VCaP (cell line): ENCODE measurements around the gene AKAIN1.

ENCODE experiments used
- H3K27ac ChIP-seq: fragments of 450-650 bp; 2 replicates; pipeline ENCODE4 v1.5.1; 2017
- TF ChIP-seq, protein P1 (sequence below): fragments of 450-650 bp; conservative IDR thresholded peaks from 2 replicates; pipeline ENCODE4 v1.5.1; 2017; ENCODE audit warnings: mild to moderate bottlenecking, moderate library complexity

Gene AKAIN1

DNA sequence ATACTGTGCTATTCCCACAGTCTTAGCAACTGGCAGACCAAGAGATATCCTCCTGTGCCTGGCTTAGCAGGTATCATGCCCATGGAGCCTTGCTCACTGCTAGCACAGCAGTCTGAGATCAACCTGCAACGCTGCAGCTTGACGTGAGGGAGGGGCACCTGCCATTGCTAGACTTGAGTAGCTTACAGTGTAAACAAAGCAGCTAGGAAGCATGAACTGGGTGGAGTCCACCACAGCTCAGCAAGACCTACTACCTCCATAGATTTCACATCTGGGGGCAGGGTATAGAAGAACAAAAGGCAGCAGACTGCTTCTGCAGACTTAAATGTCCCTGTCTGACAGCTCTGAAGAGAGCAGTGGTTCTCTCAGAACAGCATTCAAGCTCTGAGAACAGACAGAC is 74.8 kb downstream of the AKAIN1 start:
- TF ChIP-seq, protein P1, sequence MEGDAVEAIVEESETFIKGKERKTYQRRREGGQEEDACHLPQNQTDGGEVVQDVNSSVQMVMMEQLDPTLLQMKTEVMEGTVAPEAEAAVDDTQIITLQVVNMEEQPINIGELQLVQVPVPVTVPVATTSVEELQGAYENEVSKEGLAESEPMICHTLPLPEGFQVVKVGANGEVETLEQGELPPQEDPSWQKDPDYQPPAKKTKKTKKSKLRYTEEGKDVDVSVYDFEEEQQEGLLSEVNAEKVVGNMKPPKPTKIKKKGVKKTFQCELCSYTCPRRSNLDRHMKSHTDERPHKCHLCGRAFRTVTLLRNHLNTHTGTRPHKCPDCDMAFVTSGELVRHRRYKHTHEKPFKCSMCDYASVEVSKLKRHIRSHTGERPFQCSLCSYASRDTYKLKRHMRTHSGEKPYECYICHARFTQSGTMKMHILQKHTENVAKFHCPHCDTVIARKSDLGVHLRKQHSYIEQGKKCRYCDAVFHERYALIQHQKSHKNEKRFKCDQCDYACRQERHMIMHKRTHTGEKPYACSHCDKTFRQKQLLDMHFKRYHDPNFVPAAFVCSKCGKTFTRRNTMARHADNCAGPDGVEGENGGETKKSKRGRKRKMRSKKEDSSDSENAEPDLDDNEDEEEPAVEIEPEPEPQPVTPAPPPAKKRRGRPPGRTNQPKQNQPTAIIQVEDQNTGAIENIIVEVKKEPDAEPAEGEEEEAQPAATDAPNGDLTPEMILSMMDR = no peak
- H3K27ac ChIP-seq = no peak overlapping the region

DNA sequence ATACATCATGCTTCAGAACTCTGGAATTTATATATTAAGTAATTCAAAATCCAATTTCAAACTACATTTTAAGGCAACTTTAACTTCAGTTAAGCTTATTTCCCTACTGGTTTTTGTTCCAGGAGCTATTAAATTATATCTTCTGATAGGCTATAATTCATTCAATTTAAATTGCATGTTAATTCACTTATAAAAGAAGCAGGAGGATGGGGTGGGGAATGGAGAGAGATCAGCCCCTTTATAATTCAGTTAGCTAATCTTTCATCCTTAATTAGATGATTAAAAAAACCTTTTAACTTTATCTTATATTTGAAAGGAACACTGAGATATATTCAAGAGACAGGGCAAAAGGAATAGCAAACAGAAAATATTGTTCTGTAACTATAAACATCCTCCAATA is 86.8 kb downstream of the AKAIN1 start:
- TF ChIP-seq, protein P1 = no peak
- no peak overlapping the region for H3K27ac ChIP-seq

GRCh38 chr18:5107988-5108387 is 89.1 kb downstream of the AKAIN1 start:
- no peak overlapping the region for H3K27ac ChIP-seq
- TF ChIP-seq, protein P1 = no peak

DNA sequence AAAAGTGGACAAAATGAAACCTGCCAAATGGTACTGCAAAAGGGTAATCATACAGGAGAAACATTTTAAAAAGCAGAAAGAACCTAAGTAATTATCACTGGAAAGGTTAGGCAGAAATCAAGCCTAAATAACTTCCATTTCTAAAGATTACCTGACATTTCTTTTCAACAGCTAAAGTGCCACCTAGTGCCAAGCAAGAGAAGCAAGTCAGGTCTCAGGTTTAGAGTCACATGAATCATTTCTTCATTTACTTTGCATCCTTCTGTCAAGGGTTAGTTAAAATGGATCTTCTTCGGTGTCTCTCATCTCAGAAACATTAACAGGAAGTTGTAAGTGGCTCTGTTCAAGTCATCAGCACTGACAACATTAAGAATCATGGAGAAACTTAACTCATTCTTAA is 90.3 kb downstream of the AKAIN1 start:
- no peak overlapping the region for H3K27ac ChIP-seq
- TF ChIP-seq, protein P1 = peak; percentile 66

DNA sequence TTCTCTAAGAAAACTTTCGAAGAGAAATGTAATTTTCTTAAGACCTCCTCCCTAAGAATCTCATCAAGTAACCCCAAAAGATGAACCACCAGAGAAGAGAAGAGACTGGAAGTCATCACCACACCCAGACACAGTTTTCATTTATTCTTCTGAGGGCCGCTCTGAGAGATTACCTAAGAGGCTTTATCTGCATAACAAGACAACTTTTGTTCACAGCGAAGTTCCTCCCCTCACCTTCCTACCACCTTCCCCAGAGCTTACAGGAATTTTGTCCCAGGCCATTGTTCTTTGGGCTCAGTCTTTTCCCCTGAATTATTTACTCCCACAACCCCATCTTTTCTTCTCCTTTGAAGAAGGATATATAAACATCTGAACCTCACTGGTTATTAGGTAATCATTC is 92.8 kb downstream of the AKAIN1 start:
- H3K27ac ChIP-seq = no peak overlapping the region
- TF ChIP-seq, protein P1 = no peak

- TF ChIP-seq, protein P1 = no peak
- no peak overlapping the region for H3K27ac ChIP-seq
Measured at GRCh38 chr18:5103693-5104092, 93.4 kb downstream of the AKAIN1 start.

GRCh38 chr18:5103286-5103685 is 93.8 kb downstream of the AKAIN1 start:
- TF ChIP-seq, protein P1 = no peak
- H3K27ac ChIP-seq = no peak overlapping the region
